ENCODE data around the gene MSI1. TPM values are rescaled to one million over a fixed set of nuclear protein-coding genes. Genes with fewer than 3 reads are reported as not detected.

Gene MSI1
- total and polyA plus RNA-seq, 2 of the 13 experiments (the other 11 are each of a cell fraction or from before 2014, with no cell fraction given) = 0.09 to 0.46 TPM

GRCh38 chr12:120413901-120414695 lies 45.1 kb upstream of the MSI1 start (continued):
- TF ChIP-seq ZNF687 (CRISPR knock-in tag; IDR thresholded peaks at IDR 0.05) (peak; percentile 58), TBX2 (CRISPR knock-in tag; IDR thresholded peaks at IDR 0.05; ENCODE audit: borderline replicate concordance) (no peak), ZNF547 (CRISPR knock-in tag; IDR thresholded peaks at IDR 0.05) (no peak), POLR2AphosphoS2 (IDR thresholded peaks at IDR 0.05; ENCODE audit: low read depth, low read length) (no peak), SRSF9 (IDR thresholded peaks at IDR 0.05; ENCODE audit: borderline replicate concordance, insufficient read depth, low read depth, low read length, poor library complexity, severe bottlenecking) (no peak), ZNF124 (CRISPR knock-in tag; IDR thresholded peaks at IDR 0.05) (no peak), ZNF629 (CRISPR knock-in tag; conservative IDR thresholded peaks at IDR 0.05) (peak; percentile 77), WIZ (CRISPR knock-in tag; IDR thresholded peaks at IDR 0.05) (no peak), ZKSCAN5 (CRISPR knock-in tag; IDR thresholded peaks at IDR 0.05) (no peak), ZNF597 (CRISPR knock-in tag; IDR thresholded peaks at IDR 0.05) (no peak), ZNF225 (CRISPR knock-in tag; IDR thresholded peaks at IDR 0.05) (no peak), SRSF4 (IDR thresholded peaks at IDR 0.05; ENCODE audit: low read depth, low read length, poor library complexity, severe bottlenecking) (no peak), ZEB1 (IDR thresholded peaks at IDR 0.05; ENCODE audit: insufficient replicate concordance, low read depth) (no peak), ZNF790 (CRISPR knock-in tag; IDR thresholded peaks at IDR 0.05; ENCODE audit: borderline replicate concordance) (no peak), MBNL3 (CRISPR knock-in tag; conservative IDR thresholded peaks at IDR 0.05) (no peak), ZBTB2 (CRISPR knock-in tag; IDR thresholded peaks at IDR 0.05; ENCODE audit: low read depth) (no peak), ZFX (CRISPR knock-in tag; IDR thresholded peaks at IDR 0.05; ENCODE audit: low read depth) (peak; percentile 69), ZNF607 (CRISPR knock-in tag; IDR thresholded peaks at IDR 0.05; ENCODE audit: borderline replicate concordance) (no peak), MZF1 (CRISPR knock-in tag; IDR thresholded peaks at IDR 0.05; ENCODE audit: borderline replicate concordance) (no peak), UBTF (CRISPR knock-in tag; IDR thresholded peaks at IDR 0.05) (peak; percentile 58; the same call in 1 of the 2 replicates)
